ENCODE measurements around the gene ARHGAP18. TPM values are rescaled to one million over a fixed set of nuclear protein-coding genes. Genes with fewer than 3 reads are reported as not detected.

ARHGAP18 gene
- total RNA-seq, 2 donors from 2014 or later = 18.7 to 28.3 TPM

GRCh38 chr6:129744880-129745237, 34.9 kb upstream of the ARHGAP18 start:
- Histone ChIP-seq H3K4me1 (no peaks in the 10 kb centered on the region), H3K27me3 (no peaks in the 10 kb centered on the region), H3K9me3 (no peaks in the 10 kb centered on the region), H3K4me3 (no peak overlapping the region), H3K27ac (no peak overlapping the region), H3K9ac (ENCODE audit: low read depth in 2 of 2, low read length in 2 of 2) (no peak overlapping the region), H3K36me3 (no peaks in the 10 kb centered on the region)
- TF ChIP-seq CTCF (IDR thresholded peaks at IDR 0.05) = no peak
- intact Hi-C loops (cut with DNase I) = no loop called here
- DNase-seq = no peak

GRCh38 chr6:129744201-129744879, 34.4 kb upstream of the ARHGAP18 start:
- Histone ChIP-seq H3K9me3 (no peaks in the 10 kb centered on the region), H3K4me1 (no peaks in the 10 kb centered on the region), H3K27ac (peak overlapping the region; percentile 2), H3K27me3 (no peaks in the 10 kb centered on the region), H3K4me3 (no peak overlapping the region), H3K9ac (ENCODE audit: low read depth in 2 of 2, low read length in 2 of 2) (no peak overlapping the region), H3K36me3 (no peaks in the 10 kb centered on the region)
- TF ChIP-seq CTCF (IDR thresholded peaks at IDR 0.05) = no peak
- peak; percentile 23 for DNase-seq
- intact Hi-C loops (cut with DNase I) = no loop called here

GRCh38 chr6:129740013-129740412, 30.0 kb upstream of the ARHGAP18 start:
- H3K27me3 ChIP-seq = no peaks in the 10 kb centered on the region
- H3K9ac ChIP-seq (ENCODE audit: low read depth in 2 of 2, low read length in 2 of 2) = no peak overlapping the region
- DNase-seq = no peak
- no peak for TF ChIP-seq CTCF (IDR thresholded peaks at IDR 0.05)
- intact Hi-C loops (cut with DNase I) = no loop called here
- no peaks in the 10 kb centered on the region for H3K9me3 ChIP-seq
- no peak overlapping the region for H3K4me3 ChIP-seq
- no peaks in the 10 kb centered on the region for H3K4me1 ChIP-seq
- H3K36me3 ChIP-seq = no peaks in the 10 kb centered on the region
- H3K27ac ChIP-seq = no peak overlapping the region

GRCh38 chr6:129736105-129736504, 26.1 kb upstream of the ARHGAP18 start:
- Histone ChIP-seq H3K9ac (ENCODE audit: low read depth in 2 of 2, low read length in 2 of 2) (no peak overlapping the region), H3K4me3 (no peak overlapping the region), H3K4me1 (no peaks in the 10 kb centered on the region), H3K27me3 (no peaks in the 10 kb centered on the region), H3K36me3 (no peaks in the 10 kb centered on the region), H3K27ac (no peak overlapping the region), H3K9me3 (no peaks in the 10 kb centered on the region)
- intact Hi-C loops (cut with DNase I) = no loop called here
- DNase-seq = no peak
- no peak for TF ChIP-seq CTCF (IDR thresholded peaks at IDR 0.05)

GRCh38 chr6:129733290-129733689, 23.3 kb upstream of the ARHGAP18 start:
- no peaks in the 10 kb centered on the region for H3K9me3 ChIP-seq
- H3K27me3 ChIP-seq = no peaks in the 10 kb centered on the region
- no peak overlapping the region for H3K27ac ChIP-seq
- intact Hi-C loops (cut with DNase I) = loop anchor here (5.0 kb wide), 1 partner anchor 236 kb away; no protein-coding TSS in a partner anchor
- TF ChIP-seq CTCF (IDR thresholded peaks at IDR 0.05) = no peak
- no peak for DNase-seq
- H3K4me3 ChIP-seq = no peak overlapping the region
- H3K36me3 ChIP-seq = no peaks in the 10 kb centered on the region
- H3K4me1 ChIP-seq = no peaks in the 10 kb centered on the region
- H3K9ac ChIP-seq (ENCODE audit: low read depth in 2 of 2, low read length in 2 of 2) = no peak overlapping the region
